Esophagus muscularis mucosa (tissue), 4 donors: Measurements from ENCODE around the gene NKAIN4. TPM values are rescaled to one million over a fixed set of nuclear protein-coding genes. Genes with fewer than 3 reads are reported as not detected.

Source experiments
- DNase-seq: peaks from one replicate; pipeline ENCODE4 v3.0.0-alpha.2; 2017; ENCODE audit errors: extremely low spot score
- H3K27ac ChIP-seq, 4 donors: fragments of 200-600 bp; sonication (generic); replicated peaks in 1 of 4; 1 replicate in 3 of 4; 2 replicates in 1 of 4; pipeline ENCODE4 v1.5.1; 2016 to 2019; ENCODE audit warnings: mild to moderate bottlenecking in 1 of 4
- H3K27me3 ChIP-seq, 4 donors: fragments of 200-600 bp; sonication (generic); one replicate each; pipeline versions ENCODE4 v1.5.1 to v1.6.0; 2016 to 2019
- H3K36me3 ChIP-seq, 4 donors: fragments of 200-600 bp; sonication (generic); one replicate each; pipeline ENCODE4 v1.5.1; 2016 to 2019
- H3K4me1 ChIP-seq, 4 donors: fragments of 200-600 bp; sonication (generic); one replicate each; pipeline ENCODE4 v1.5.1; 2016 to 2019
- H3K4me3 ChIP-seq, 4 donors: fragments of 200-600 bp; sonication (generic); 1 replicate in 2 of 4; 2 replicates in 2 of 4; pipeline ENCODE4 v1.5.1; 2016 to 2019; ENCODE audit warnings: mild to moderate bottlenecking in 4 of 4, moderate library complexity in 1 of 4
- H3K9me3 ChIP-seq, 4 donors: fragments of 200-600 bp; sonication (generic); 1 replicate in 3 of 4; 2 replicates in 1 of 4; pipeline ENCODE4 v1.5.1; 2016 to 2019
- CTCF ChIP-seq, 3 experiments: fragments of 200-600 bp in 2 of 3; fragments of 450-650 bp in 1 of 3; sonication (generic) in 2 of 3; IDR thresholded peaks; one replicate each; pipeline ENCODE4 v1.5.1; 2017 to 2019; ENCODE audit warnings: antibody characterized with exemption in 3 of 3, mild to moderate bottlenecking in 2 of 3, moderate library complexity in 1 of 3
- EP300 ChIP-seq: sonication (generic); formaldehyde crosslinking; IDR thresholded peaks from one replicate; pipeline ENCODE4 v1.6.1; 2017; ENCODE audit warnings: antibody characterized with exemption
- POLR2A ChIP-seq: fragments of 450-650 bp; IDR thresholded peaks from one replicate; pipeline ENCODE4 v1.6.1; 2017; ENCODE audit warnings: antibody characterized with exemption, moderate library complexity, mild to moderate bottlenecking, low read depth
- POLR2AphosphoS5 ChIP-seq, 2 donors: sonication (generic); formaldehyde crosslinking; IDR thresholded peaks; one replicate each; pipeline ENCODE4 v1.6.1; 2017; ENCODE audit warnings: antibody characterized with exemption in 2 of 2
- WGBS: methylation state at CpG from one replicate; pipeline ENCODE4 v1.1.5; 2018; 5-methylcytosine and 5-hydroxymethylcytosine counted together
- intact Hi-C: fragments of 100-400 bp; cut with DNase I; formaldehyde crosslinking; loops from one replicate; pipeline ENCODE4 v1.15.1; 2023
- total RNA-seq, 4 donors: library from RNA; depleted of rRNA; stranded (reverse); fragments of >200 nt; gene quantifications; one replicate each; pipeline versions ENCODE4 v1.1.0 to v1.2.1, GENCODE V29; 2016

Gene NKAIN4
- total RNA-seq, 4 donors from 2014 or later, result 0.17 to 0.45 TPM; not detected in 2

DNA sequence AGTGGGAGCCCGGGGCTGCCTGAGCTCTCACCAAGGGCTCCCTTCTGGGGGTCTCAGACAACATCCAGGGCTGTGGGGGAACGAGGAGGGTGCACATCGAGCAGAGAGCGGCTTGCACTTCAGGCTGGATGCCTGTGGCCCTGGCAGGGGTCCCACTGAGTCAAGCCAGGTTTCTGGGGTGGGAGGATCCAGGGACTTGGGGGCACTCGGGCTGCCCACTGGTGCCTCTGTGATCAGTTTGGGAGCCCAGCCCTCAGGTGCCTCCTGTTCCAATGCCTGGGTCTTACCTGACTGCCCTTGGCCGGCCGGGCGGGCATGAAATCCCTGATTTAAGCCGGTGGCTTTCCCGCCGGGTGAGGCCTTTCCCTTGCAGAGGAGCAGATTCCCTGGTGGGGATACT, 39.2 kb upstream of the NKAIN4 start:
- TF ChIP-seq POLR2AphosphoS5 (IDR thresholded peaks at IDR 0.05), result no peak
- no peak for TF ChIP-seq CTCF (IDR thresholded peaks at IDR 0.05)
- TF ChIP-seq EP300, result no peak
- TF ChIP-seq POLR2A, result no peak
- Histone ChIP-seq H3K4me3 (no peak overlapping the region), H3K27me3 (peaks cover 0 to 74% (median 26%) of the 10 kb centered on the region in 4 donors), H3K27ac (no peak overlapping the region), H3K9me3 (no peaks in the 10 kb centered on the region), H3K36me3 (peaks cover 6 to 11% (median 10%) of the 10 kb centered on the region in 4 donors), H3K4me1 (peaks cover 0 to 11% (median 3%) of the 10 kb centered on the region in 4 donors)
- DNase-seq, result no peak
- 80% methylated on average over 1 of the region's 11 CpGs for WGBS
- intact Hi-C loops, result no loop called here

DNA sequence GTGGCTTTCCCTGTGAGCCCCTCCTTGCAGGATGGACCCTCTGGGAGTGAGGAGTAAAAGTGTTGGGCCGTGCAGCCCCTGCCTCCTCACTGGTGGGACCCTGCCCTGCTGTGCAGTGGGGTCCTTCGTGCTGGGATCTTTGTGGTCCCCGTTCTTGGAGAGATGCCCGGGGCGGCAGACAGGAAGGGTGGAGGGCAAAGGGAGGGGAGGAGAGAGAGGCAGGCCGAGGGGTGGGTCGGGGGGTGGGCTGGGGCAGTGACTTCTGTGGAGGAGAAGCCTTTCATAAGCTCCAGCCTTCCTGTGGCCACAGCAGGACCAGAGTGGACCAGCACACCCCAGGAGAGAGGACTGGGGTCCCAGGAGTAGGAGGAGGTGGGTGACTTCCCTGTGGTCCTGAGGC, 38.6 kb upstream of the NKAIN4 start, which contains the start of gene COL20A1:
Gene COL20A1 (plus strand): TSS at position 283 of the 400 bp plus-strand sequence. CDS start 1,922 bp downstream, outside the sequence.
- WGBS, result 67% methylated on average over 5 of the region's 7 CpGs
- Histone ChIP-seq H3K27me3 (peaks cover 0 to 69% (median 26%) of the 10 kb centered on the region in 4 donors), H3K27ac (no peak within 1 kb of the TSS), H3K36me3 (peaks cover 11 to 17% (median 15%) of the 10 kb centered on the region in 4 donors), H3K9me3 (no peaks in the 10 kb centered on the region), H3K4me1 (peaks cover 0 to 11% (median 3%) of the 10 kb centered on the region in 4 donors), H3K4me3 (no peak within 1 kb of the TSS)
- intact Hi-C loops, result no loop called here
- DNase-seq, result no peak
- no peak for TF ChIP-seq POLR2AphosphoS5 (IDR thresholded peaks at IDR 0.05)
- TF ChIP-seq POLR2A, result no peak
- no peak for TF ChIP-seq CTCF (IDR thresholded peaks at IDR 0.05)
- no peak for TF ChIP-seq EP300

DNA sequence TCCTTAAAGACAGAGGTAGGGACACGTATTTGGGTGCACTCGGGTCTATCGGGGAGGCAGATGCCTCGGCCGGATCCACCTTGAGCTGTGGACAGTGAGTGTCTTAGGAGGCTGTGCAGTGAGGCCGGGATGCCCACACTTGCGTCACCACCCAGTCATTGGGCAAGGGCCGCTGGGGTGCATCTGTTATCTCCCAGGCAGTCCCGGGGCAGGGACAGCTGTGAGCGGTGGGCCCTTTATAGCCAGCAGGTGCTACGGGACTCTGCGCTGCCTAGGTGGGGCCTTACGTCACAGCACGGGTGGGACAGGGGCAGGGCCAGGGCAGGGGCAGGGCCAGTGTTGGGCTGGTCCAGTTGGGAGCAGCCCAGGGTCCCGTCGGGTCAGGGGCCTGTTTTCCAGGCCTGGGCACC, 38.0 kb upstream of the NKAIN4 start:
- Histone ChIP-seq H3K9me3 (no peaks in the 10 kb centered on the region), H3K27ac (no peak overlapping the region), H3K4me3 (no peak overlapping the region), H3K36me3 (peaks cover 15 to 23% (median 22%) of the 10 kb centered on the region in 4 donors), H3K4me1 (peaks cover 0 to 11% (median 3%) of the 10 kb centered on the region in 4 donors), H3K27me3 (peaks cover 0 to 63% (median 22%) of the 10 kb centered on the region in 4 donors)
- intact Hi-C loops, result no loop called here
- DNase-seq, result no peak
- no peak for TF ChIP-seq POLR2AphosphoS5 (IDR thresholded peaks at IDR 0.05)
- no peak for TF ChIP-seq CTCF (IDR thresholded peaks at IDR 0.05)
- no peak for TF ChIP-seq EP300
- no peak for TF ChIP-seq POLR2A
- WGBS, result 80% methylated on average over 2 of the region's 16 CpGs

DNA sequence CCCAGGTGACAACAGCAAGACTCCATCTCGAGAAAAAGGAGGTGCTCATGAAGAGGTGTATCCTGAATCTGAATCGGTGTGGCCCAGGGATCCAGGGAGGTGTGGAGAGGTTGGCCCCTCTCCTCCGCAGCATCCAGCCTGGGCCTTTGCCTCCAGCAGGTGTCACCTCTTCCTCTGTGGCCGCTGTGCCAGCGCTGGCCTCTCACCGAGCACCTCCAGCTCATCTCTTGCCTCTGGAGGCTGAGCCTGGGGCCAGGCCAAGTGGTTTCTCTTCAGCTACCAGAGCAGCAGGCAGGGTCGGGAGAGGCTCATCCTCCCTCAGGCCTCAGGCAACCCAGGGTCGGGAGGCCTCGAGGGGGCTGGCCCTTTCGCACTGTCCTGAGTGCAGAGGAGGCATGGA, 37.5 kb upstream of the NKAIN4 start:
- no peak for DNase-seq
- H3K9me3 ChIP-seq, result no peaks in the 10 kb centered on the region
- H3K27me3 ChIP-seq, result peaks cover 0 to 58% (median 17%) of the 10 kb centered on the region in 4 donors
- H3K27ac ChIP-seq, result no peak overlapping the region
- peaks cover 15 to 27% (median 25%) of the 10 kb centered on the region in 4 donors for H3K36me3 ChIP-seq
- no peak for TF ChIP-seq EP300
- intact Hi-C loops, result no loop called here
- WGBS, result 86% methylated on average over 8 of the region's 10 CpGs
- H3K4me3 ChIP-seq, result no peak overlapping the region
- H3K4me1 ChIP-seq, result peaks cover 0 to 11% (median 3%) of the 10 kb centered on the region in 4 donors

GRCh38 chr20:63290677-63291472, 36.6 kb upstream of the NKAIN4 start:
- intact Hi-C loops, result no loop called here
- H3K36me3 ChIP-seq, result peaks cover 19 to 37% (median 35%) of the 10 kb centered on the region in 4 donors
- DNase-seq, result no peak
- peak; percentile 46 to 74 (median 52) for TF ChIP-seq CTCF (IDR thresholded peaks at IDR 0.05)
- no peak for TF ChIP-seq POLR2AphosphoS5 (IDR thresholded peaks at IDR 0.05)
- TF ChIP-seq EP300, result no peak
- TF ChIP-seq POLR2A, result no peak
- peaks cover 0 to 11% (median 3%) of the 10 kb centered on the region in 4 donors for H3K4me1 ChIP-seq
- H3K4me3 ChIP-seq, result no peak overlapping the region
- no peaks in the 10 kb centered on the region for H3K9me3 ChIP-seq
- peaks cover 0 to 48% (median 8%) of the 10 kb centered on the region in 4 donors for H3K27me3 ChIP-seq
- WGBS, result 60% methylated on average over 3 of the region's 26 CpGs
- H3K27ac ChIP-seq, result no peak overlapping the region
